ENCODE measurements around the gene C2CD3. TPM values are rescaled to one million over a fixed set of nuclear protein-coding genes. Genes with fewer than 3 reads are reported as not detected.

Gene C2CD3
- total RNA-seq, 1 donor from 2014 or later, result 23.8 TPM

DNA sequence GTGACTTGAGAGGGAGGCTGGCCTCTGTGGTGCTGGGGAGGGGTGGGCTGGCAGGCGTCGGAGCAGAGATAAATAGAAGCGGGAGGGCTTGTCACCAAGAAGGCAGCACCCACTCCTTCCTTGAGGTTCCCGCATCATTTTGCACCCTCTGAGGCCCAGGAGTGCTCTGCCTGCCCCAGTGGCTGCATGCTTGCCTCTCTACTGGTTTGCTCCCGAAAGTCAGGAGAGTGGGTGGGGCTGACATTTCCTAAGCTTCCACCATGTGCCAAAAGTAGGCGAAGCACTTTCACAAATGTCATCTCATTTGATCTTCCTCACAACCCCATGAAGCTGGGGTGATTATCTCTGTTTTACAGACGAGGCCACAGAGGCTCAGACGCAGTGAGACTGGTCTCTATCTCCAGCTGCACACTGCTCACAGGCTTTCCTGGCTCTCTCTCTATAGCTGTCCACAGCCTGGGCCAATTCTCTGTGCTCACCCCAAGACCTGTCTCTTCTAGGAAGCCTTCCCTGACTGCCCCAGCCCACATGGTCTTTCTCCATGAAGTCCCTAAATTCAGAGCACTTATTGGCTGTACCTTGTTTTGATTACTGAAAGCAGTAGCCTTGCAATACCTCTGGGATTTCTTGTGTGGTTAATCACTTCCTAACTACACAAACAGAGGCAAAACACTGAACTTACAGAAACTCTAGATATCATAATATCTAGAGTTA, 159.3 kb downstream of the C2CD3 start:
- H3K9me3 ChIP-seq, result no peaks in the 10 kb centered on the region
- H3K4me1 ChIP-seq, result no peaks in the 10 kb centered on the region
- TF ChIP-seq, protein P1, sequence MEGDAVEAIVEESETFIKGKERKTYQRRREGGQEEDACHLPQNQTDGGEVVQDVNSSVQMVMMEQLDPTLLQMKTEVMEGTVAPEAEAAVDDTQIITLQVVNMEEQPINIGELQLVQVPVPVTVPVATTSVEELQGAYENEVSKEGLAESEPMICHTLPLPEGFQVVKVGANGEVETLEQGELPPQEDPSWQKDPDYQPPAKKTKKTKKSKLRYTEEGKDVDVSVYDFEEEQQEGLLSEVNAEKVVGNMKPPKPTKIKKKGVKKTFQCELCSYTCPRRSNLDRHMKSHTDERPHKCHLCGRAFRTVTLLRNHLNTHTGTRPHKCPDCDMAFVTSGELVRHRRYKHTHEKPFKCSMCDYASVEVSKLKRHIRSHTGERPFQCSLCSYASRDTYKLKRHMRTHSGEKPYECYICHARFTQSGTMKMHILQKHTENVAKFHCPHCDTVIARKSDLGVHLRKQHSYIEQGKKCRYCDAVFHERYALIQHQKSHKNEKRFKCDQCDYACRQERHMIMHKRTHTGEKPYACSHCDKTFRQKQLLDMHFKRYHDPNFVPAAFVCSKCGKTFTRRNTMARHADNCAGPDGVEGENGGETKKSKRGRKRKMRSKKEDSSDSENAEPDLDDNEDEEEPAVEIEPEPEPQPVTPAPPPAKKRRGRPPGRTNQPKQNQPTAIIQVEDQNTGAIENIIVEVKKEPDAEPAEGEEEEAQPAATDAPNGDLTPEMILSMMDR (IDR thresholded peaks at IDR 0.05), result no peak
- TF ChIP-seq POLR2A (IDR thresholded peaks at IDR 0.05), result no peak
- TF ChIP-seq POLR2AphosphoS5 (IDR thresholded peaks at IDR 0.05; ENCODE audit: insufficient read depth in 1 of 2, low read depth in 1 of 2), result no peak
- no peak overlapping the region for H3K27ac ChIP-seq
- DNase-seq (ENCODE audit: extremely low spot score in 2 of 2), result no peak
- H3K36me3 ChIP-seq, result no peaks in the 10 kb centered on the region
- H3K4me3 ChIP-seq, result no peak overlapping the region
- intact Hi-C loops (cut with DNase I), result no loop called here
- H3K27me3 ChIP-seq, result no peaks in the 10 kb centered on the region

DNA sequence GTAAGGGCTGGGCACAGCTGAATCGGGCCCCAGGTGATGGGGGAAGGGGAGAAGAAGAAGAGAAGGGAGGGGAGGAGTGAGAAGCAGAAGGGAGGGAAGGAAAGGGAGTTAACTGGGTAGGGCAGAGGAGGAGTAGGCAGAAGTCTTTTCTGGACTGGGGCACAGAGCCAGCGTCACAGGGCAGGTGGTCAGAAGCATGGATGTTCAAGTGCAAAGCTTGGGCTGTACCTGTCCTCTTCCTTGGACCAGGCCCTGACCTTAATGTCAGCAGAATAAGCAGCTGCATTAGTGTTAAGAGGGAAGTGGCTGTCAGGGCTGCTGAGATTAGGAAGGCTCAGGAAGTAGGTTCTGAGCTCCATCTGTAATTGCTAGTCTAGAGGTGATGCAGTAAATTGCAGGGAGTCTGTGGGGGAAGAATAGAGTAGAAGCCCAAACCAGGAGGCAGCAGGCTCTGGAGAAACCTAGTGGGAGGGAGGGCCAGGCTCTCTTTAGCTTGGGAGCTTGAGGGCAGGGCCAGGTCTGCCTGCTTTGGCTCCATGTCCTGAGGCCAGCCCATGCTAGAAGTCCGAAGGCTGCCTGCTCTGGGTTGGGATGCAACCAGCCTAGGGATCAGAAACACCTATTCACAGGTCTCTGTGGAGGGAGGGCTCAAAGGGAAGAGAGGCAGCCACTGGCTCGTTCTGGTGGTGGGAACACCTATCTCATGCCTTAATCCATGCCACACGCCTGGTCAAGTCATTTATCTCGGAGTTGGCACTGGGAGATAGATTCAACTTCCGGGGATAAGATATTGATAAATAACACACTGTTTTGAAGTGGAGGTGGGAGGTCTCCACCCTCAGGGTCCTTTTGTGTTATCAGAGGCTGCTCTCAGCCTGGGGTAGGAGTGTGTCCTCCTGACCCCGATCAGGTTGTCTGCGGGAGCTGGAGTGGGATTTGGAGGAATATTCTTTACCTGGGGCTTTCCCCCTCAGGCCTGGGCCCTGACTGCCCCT, 160.2 kb downstream of the C2CD3 start:
- Histone ChIP-seq H3K9me3 (no peaks in the 10 kb centered on the region), H3K27me3 (no peaks in the 10 kb centered on the region), H3K27ac (no peak overlapping the region), H3K36me3 (no peaks in the 10 kb centered on the region), H3K4me1 (no peaks in the 10 kb centered on the region), H3K4me3 (no peak overlapping the region)
- TF ChIP-seq POLR2AphosphoS5 (IDR thresholded peaks at IDR 0.05; ENCODE audit: insufficient read depth in 1 of 2, low read depth in 1 of 2) (no peak), POLR2A (IDR thresholded peaks at IDR 0.05) (no peak)
- TF ChIP-seq, protein P1 (IDR thresholded peaks at IDR 0.05), result no peak
- intact Hi-C loops (cut with DNase I), result no loop called here
- no peak for DNase-seq (ENCODE audit: extremely low spot score in 2 of 2)

DNA sequence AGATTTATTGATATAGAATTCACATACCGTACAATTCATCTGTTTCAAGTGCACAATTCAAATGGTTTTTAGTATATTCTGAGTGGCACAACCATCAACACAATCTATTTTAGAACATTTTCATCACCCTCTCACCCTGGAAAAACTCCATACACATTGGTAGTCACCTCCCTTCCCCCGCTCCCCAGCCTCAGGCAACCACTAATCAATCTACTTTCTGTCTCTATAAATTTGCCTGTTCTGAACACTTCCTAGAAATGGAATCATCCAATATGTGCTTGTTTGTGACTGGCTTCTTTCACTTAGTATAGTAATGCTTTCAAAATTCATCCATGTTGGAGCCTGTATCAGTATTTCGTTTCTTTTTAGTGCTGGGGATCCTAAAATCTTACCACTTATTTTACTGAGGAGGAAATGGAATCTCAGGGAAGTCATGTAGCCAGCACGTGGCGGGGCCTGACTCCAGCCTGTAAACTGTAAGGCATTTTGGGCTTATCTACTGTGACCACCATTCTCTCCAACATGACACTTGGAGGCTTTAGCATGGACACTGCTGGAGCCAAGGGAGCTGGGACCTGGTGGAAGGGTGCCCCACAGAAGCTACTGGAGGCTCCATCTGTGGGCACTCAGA, 161.0 kb downstream of the C2CD3 start:
- TF ChIP-seq POLR2A (IDR thresholded peaks at IDR 0.05) (no peak), POLR2AphosphoS5 (IDR thresholded peaks at IDR 0.05; ENCODE audit: insufficient read depth in 1 of 2, low read depth in 1 of 2) (no peak)
- TF ChIP-seq, protein P1 (IDR thresholded peaks at IDR 0.05), result no peak
- intact Hi-C loops (cut with DNase I), result no loop called here
- Histone ChIP-seq H3K27me3 (no peaks in the 10 kb centered on the region), H3K9me3 (no peaks in the 10 kb centered on the region), H3K36me3 (no peaks in the 10 kb centered on the region), H3K4me1 (no peaks in the 10 kb centered on the region), H3K4me3 (no peak overlapping the region), H3K27ac (no peak overlapping the region)
- DNase-seq (ENCODE audit: extremely low spot score in 2 of 2), result no peak

DNA sequence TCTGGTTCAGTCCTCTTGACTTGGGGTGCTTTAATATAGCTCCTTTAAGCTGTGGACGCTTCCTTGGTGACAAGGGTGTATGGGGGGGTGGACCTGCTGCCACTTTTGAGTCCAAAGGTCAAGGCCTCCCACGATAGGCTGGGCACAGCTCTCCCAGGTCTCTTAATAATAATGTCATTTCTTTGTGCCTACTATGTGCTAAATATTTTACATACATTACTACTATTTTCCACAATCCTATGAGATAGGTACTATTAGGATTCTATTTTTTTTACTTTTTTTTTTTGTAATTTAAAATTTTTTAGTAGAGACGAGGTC, 161.6 kb downstream of the C2CD3 start:
- intact Hi-C loops (cut with DNase I), result no loop called here
- no peak overlapping the region for H3K4me3 ChIP-seq

More for the DNA sequence above, 161.6 kb downstream of the C2CD3 start:
- Histone ChIP-seq H3K4me1 (no peaks in the 10 kb centered on the region), H3K9me3 (no peaks in the 10 kb centered on the region), H3K27ac (no peak overlapping the region), H3K36me3 (no peaks in the 10 kb centered on the region), H3K27me3 (no peaks in the 10 kb centered on the region)
- no peak for TF ChIP-seq POLR2A (IDR thresholded peaks at IDR 0.05)
- no peak for TF ChIP-seq POLR2AphosphoS5 (IDR thresholded peaks at IDR 0.05; ENCODE audit: insufficient read depth in 1 of 2, low read depth in 1 of 2)
- TF ChIP-seq, protein P1 (IDR thresholded peaks at IDR 0.05), result no peak
- no peak for DNase-seq (ENCODE audit: extremely low spot score in 2 of 2)
